Neural cell (in vitro differentiated cells): Measurements from ENCODE around the gene MARK4. TPM values are rescaled to one million over a fixed set of nuclear protein-coding genes. Genes with fewer than 3 reads are reported as not detected.

ENCODE experiments used
- H2AFZ ChIP-seq: fragments of 200-600, 300-800 bp; sonication (generic), shearing (Covaris generic); 2 replicates; pipeline ENCODE4 v1.6.0; 2014; ENCODE audit warnings: low read depth, mild to moderate bottlenecking, antibody characterized with exemption, low read length, moderate library complexity
- H3F3A ChIP-seq: fragments of 200-600 bp; shearing (Covaris generic); 2 replicates; pipeline ENCODE4 v1.6.1; 2016; ENCODE audit warnings: mild to moderate bottlenecking, moderate library complexity, mixed read lengths, antibody characterized with exemption, low read length; ENCODE audit not compliant: insufficient read depth, poor library complexity, severe bottlenecking
- H3K27ac ChIP-seq: fragments of 200-600, 300-800 bp; sonication (generic), shearing (Covaris generic); 2 replicates; pipeline ENCODE4 v1.5.1; 2014; ENCODE audit warnings: mild to moderate bottlenecking, low read length, moderate library complexity
- H3K27me3 ChIP-seq: fragments of 300-800, 200-600 bp; sonication (generic), shearing (Covaris generic); 2 replicates; pipeline ENCODE4 v1.6.0; 2014; ENCODE audit warnings: mild to moderate bottlenecking, low read depth, low read length, moderate library complexity; ENCODE audit not compliant: insufficient read depth
- H3K36me3 ChIP-seq: fragments of 300-800, 200-600 bp; sonication (generic), shearing (Covaris generic); 2 replicates; pipeline ENCODE4 v1.5.1; 2014; ENCODE audit warnings: mild to moderate bottlenecking, antibody characterized with exemption, low read length, moderate library complexity; ENCODE audit not compliant: insufficient read depth
- H3K4me2 ChIP-seq: fragments of 300-800, 200-600 bp; sonication (generic), shearing (Covaris generic); 2 replicates; pipeline ENCODE4 v1.6.0; 2014; ENCODE audit warnings: mild to moderate bottlenecking, low read length
- H3K4me3 ChIP-seq: fragments of 300-800, 200-600 bp; sonication (generic), shearing (Covaris generic); 2 replicates; pipeline ENCODE4 v1.5.1; 2014; ENCODE audit warnings: mild to moderate bottlenecking, low read length, moderate library complexity
- H3K79me2 ChIP-seq: fragments of 200-600 bp; shearing (Covaris generic); replicated peaks from 2 replicates; pipeline ENCODE4 v1.6.0; 2014; ENCODE audit warnings: mild to moderate bottlenecking, low read length, moderate library complexity; ENCODE audit not compliant: insufficient read depth
- H3K9ac ChIP-seq: fragments of 300-800, 200-600 bp; sonication (generic), shearing (Covaris generic); 2 replicates; pipeline ENCODE4 v1.6.1; 2016; ENCODE audit warnings: mild to moderate bottlenecking, low read length, mixed read lengths
- H3K9me2 ChIP-seq: fragments of 200-600 bp; shearing (Covaris generic); 2 replicates; pipeline ENCODE4 v1.6.1; 2016; ENCODE audit warnings: mild to moderate bottlenecking, low read length, mixed read lengths; ENCODE audit not compliant: insufficient read depth
- H3K9me3 ChIP-seq: fragments of 200-600, 300-800 bp; sonication (generic), shearing (Covaris generic); 2 replicates; pipeline ENCODE4 v1.6.1; 2016; ENCODE audit warnings: mild to moderate bottlenecking, mixed run types, low read length, moderate library complexity, mixed read lengths
- H4K20me1 ChIP-seq: fragments of 200-600 bp; shearing (Covaris generic); 2 replicates; pipeline ENCODE4 v1.6.1; 2016; ENCODE audit warnings: mild to moderate bottlenecking, mixed run types; ENCODE audit not compliant: insufficient read depth
- CTCF ChIP-seq: fragments of 450-650 bp; IDR thresholded peaks from 2 replicates; pipeline ENCODE4 v1.5.1; 2014; ENCODE audit warnings: antibody characterized with exemption, mild to moderate bottlenecking, moderate library complexity; ENCODE audit not compliant: poor library complexity, severe bottlenecking
- EP300 ChIP-seq: fragments of 450-650 bp; conservative IDR thresholded peaks from 2 replicates; pipeline ENCODE4 v1.6.1; 2014; ENCODE audit warnings: antibody characterized with exemption, mild to moderate bottlenecking, moderate library complexity; ENCODE audit not compliant: poor library complexity, severe bottlenecking
- EZH2 ChIP-seq: fragments of 200-600, 300-800 bp; shearing (Covaris generic), sonication (generic); IDR thresholded peaks from 2 replicates; pipeline ENCODE4 v1.6.1; 2014; ENCODE audit warnings: antibody characterized with exemption, low read length, borderline replicate concordance, mild to moderate bottlenecking; ENCODE audit not compliant: insufficient read depth, poor library complexity, severe bottlenecking
- MXI1 ChIP-seq: fragments of 450-650 bp; conservative IDR thresholded peaks from 2 replicates; pipeline ENCODE4 v1.6.1; 2014; ENCODE audit warnings: antibody characterized with exemption, mild to moderate bottlenecking; ENCODE audit not compliant: poor library complexity, severe bottlenecking
- POLR2AphosphoS5 ChIP-seq: IDR thresholded peaks from 2 replicates; pipeline ENCODE4 v1.6.1; 2012
- RAD21 ChIP-seq: fragments of 450-650 bp; conservative IDR thresholded peaks from 2 replicates; pipeline ENCODE4 v1.6.1; 2014; ENCODE audit warnings: antibody characterized with exemption, mild to moderate bottlenecking, moderate library complexity
- REST ChIP-seq: IDR thresholded peaks from 2 replicates; pipeline ENCODE4 v1.6.1; 2012; ENCODE audit warnings: borderline replicate concordance
- SMC3 ChIP-seq: fragments of 450-650 bp; conservative IDR thresholded peaks from 2 replicates; pipeline ENCODE4 v1.6.1; 2014; ENCODE audit warnings: antibody characterized with exemption, mild to moderate bottlenecking, moderate library complexity; ENCODE audit not compliant: poor library complexity
- TAF1 ChIP-seq: IDR thresholded peaks from 2 replicates; pipeline ENCODE4 v1.6.1; 2012; ENCODE audit warnings: low read depth
- polyA plus RNA-seq: library from polyadenylated mRNA; depleted of rRNA; stranded (reverse); fragments of >200 nt; gene quantifications from 2 replicates; pipeline ENCODE4 v1.2.3, GENCODE V29; 2014

The MARK4 gene
- polyA plus RNA-seq, 1 donor from 2014 or later, result 11.6 TPM

- no peak overlapping the region for H3K4me2 ChIP-seq
- H3K27me3 ChIP-seq, result peaks cover 68% of the 10 kb centered on the region
- no peaks in the 10 kb centered on the region for H3K9me2 ChIP-seq
- H3K4me3 ChIP-seq, result no peak overlapping the region
- no peaks in the 10 kb centered on the region for H3F3A ChIP-seq
- no peak overlapping the region for H2AFZ ChIP-seq
- H3K9ac ChIP-seq, result no peak overlapping the region
- no peaks in the 10 kb centered on the region for H3K9me3 ChIP-seq
- H3K79me2 ChIP-seq, result no peaks in the 10 kb centered on the region
- no peaks in the 10 kb centered on the region for H3K36me3 ChIP-seq
- H3K27ac ChIP-seq, result no peak overlapping the region
- TF ChIP-seq MXI1, result no peak
- no peak for TF ChIP-seq EZH2
- TF ChIP-seq POLR2AphosphoS5, result no peak
- TF ChIP-seq RAD21, result no peak
- TF ChIP-seq TAF1, result no peak
- TF ChIP-seq REST, result no peak
- TF ChIP-seq EP300, result no peak
- no peaks in the 10 kb centered on the region for H4K20me1 ChIP-seq
Measured at GRCh38 chr19:45218426-45218825, 32.6 kb upstream of the MARK4 start.

- Histone ChIP-seq H3K4me3 (no peak overlapping the region), H3K9me3 (no peaks in the 10 kb centered on the region), H3K9ac (no peak overlapping the region), H4K20me1 (no peaks in the 10 kb centered on the region), H3K9me2 (no peaks in the 10 kb centered on the region), H2AFZ (no peak overlapping the region), H3K27me3 (peaks cover 64% of the 10 kb centered on the region), H3K4me2 (no peak overlapping the region), H3F3A (no peaks in the 10 kb centered on the region), H3K79me2 (no peaks in the 10 kb centered on the region), H3K36me3 (no peaks in the 10 kb centered on the region), H3K27ac (no peak overlapping the region)
- TF ChIP-seq CTCF (no peak), EP300 (no peak), MXI1 (no peak), RAD21 (no peak), TAF1 (no peak), EZH2 (no peak), SMC3 (no peak), POLR2AphosphoS5 (no peak), REST (no peak)
Measured at GRCh38 chr19:45218911-45219743, 31.9 kb upstream of the MARK4 start.
